HG03064 (cell line): ENCODE results near the gene MAST4.

ENCODE experiments used
- ATAC-seq: cut with Tn5 transposase; IDR thresholded peaks from one replicate; pipeline ENCODE4 v1.9.1; 2021; ENCODE audit warnings: low read depth; ENCODE audit not compliant: unreplicated experiment

The MAST4 gene

DNA sequence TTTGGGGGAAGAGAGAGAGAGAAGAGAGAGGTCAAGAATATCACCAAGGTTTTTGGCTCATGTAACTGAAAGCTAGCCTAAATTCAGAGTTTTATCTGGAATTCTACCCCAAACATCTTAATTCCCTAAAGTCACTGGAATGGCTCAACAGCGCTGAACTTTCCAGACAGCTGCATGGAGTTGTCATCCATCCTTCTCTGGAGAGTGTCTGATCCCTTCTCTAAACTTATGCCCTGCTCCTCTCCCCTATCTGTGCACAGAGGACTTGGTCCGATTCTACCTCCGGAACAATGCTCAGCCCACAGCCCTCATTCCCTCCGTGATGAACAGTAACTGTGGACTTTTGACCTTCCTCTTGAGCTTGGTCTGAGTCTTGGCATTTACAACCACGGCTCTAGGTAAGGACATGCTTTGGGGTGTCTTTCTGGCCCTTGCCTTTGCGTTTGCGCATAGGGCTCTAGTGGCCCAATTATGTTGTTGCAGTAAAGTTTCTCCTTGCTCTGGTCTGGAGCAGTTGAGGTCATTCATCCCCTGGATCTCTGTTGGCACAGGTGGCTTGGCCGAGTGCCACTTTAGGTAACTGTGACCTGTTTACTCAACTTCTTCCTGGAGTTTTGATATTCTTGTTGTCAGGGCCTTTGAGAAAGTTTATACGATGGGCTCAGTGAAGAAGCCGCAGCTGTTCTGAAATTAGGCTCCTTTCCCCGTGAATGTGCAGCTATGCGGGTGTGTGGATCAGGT is 618.7 kb downstream of the MAST4 start:
- no peak for ATAC-seq

DNA sequence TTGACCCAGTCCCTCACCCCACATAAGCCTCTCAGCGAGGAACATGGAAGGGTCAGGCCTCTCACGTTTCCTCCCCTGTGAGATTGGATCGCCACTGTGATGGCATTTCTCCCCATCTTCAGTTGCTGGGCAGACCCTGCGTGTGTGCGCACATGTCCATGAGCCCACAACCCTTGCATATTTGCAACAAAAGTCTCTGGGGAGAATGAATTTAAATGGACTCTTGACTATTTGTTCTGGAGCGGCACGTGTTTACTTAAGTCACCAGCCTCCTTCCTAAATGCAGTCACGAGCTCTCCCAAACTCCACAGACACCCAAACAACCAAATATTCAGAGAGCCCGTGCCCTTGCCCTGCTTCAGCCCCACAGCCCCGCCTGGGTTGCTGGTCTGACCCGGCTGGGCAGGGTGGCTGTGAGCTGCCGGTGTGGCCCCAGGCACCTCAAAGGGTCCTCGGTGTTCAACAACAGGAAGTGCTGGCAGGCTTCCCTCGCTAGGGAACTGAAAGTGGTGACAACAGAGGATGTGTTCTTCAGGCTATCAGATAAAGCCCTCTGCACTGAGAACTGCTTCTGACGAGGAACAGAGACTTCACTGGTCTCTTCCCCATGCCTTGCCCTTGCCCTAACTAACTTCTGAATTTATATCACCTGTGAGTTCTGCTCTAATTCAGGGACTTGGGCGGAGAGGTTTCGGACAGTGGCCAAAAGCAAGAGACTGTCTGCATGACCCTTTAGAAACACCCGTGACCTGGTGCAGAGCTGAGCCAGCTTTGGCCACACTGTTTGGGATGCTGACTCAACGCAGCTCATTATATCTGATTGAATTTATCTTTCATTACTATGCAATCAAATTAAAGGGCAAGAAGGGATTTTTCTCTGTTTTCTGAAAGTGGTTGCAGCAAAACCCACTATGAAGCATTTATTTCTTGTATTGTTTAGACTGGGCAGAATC is 619.6 kb downstream of the MAST4 start:
- peak; percentile 99 for ATAC-seq

DNA sequence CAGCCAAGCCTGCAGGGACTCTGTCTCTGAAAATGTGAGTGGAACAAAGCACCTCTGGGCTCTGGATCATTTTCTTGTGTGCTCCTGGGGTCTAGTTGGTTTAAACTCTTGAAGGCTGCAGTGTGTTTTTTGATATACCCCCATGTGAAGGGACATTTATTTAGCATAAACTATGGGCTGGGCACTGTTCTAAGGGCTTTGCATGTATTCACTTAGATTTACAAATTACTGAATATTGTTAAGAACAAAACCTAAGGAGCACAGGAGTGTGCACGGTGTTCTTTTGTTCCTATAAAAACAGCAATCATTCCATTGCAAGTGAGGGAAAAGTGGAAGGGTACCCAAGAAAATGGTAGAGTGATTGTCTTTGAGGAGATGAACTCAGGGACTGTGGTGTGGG is 620.4 kb downstream of the MAST4 start:
- no peak for ATAC-seq
